HFFc6 (cell line): ENCODE measurements around the gene BFSP2. TPM values are rescaled to one million over a fixed set of nuclear protein-coding genes. Genes with fewer than 3 reads are reported as not detected.

ENCODE experiments used
- DNase-seq: peaks from one replicate; pipeline ENCODE4 v3.0.0-alpha.2; 2018
- H3K27ac Mint-ChIP-seq: 2 replicates; pipeline ENCODE4 v1.8.0; 2020; ENCODE audit warnings: mild to moderate bottlenecking, mixed read lengths
- H3K27me3 Mint-ChIP-seq: 2 replicates; pipeline ENCODE4 v1.8.0; 2021; ENCODE audit warnings: mild to moderate bottlenecking, moderate library complexity, mixed read lengths; ENCODE audit not compliant: insufficient read depth
- H3K36me3 Mint-ChIP-seq: 2 replicates; pipeline ENCODE4 v1.8.0; 2021; ENCODE audit warnings: low read depth, mixed read lengths
- H3K4me1 Mint-ChIP-seq: 2 replicates; pipeline ENCODE4 v1.8.0; 2020; ENCODE audit warnings: low read depth, mixed read lengths
- H3K4me3 Mint-ChIP-seq: 2 replicates; pipeline ENCODE4 v1.8.0; 2020; ENCODE audit warnings: mild to moderate bottlenecking, moderate library complexity, mixed read lengths
- H3K9me3 Mint-ChIP-seq: 2 replicates; pipeline ENCODE4 v1.8.0; 2020; ENCODE audit warnings: mild to moderate bottlenecking, mixed read lengths
- long read RNA-seq: library from polyadenylated mRNA; unstranded; transcript quantifications from one replicate; pipeline ENCODE4 v2.0.0, GENCODE V29; 2019
- total RNA-seq, 6 experiments: library from RNA; stranded (reverse); fragmentation: NEBNext Ultra II Directional; extraction: Animal tissue kit (Norgen Biotek cat#: 25700); gene quantifications; 2 replicates in 1 of 6; 3 replicates in 5 of 6; pipeline ENCODE4 v1.2.3, GENCODE V29; 2021
- TF ChIP-seq, protein P1 (sequence below): fragments of 200-600 bp; sonication (generic); IDR thresholded peaks from 2 replicates; pipeline ENCODE4 v1.5.0; 2021; ENCODE audit warnings: antibody characterized with exemption, mild to moderate bottlenecking

The BFSP2 gene, protein sequence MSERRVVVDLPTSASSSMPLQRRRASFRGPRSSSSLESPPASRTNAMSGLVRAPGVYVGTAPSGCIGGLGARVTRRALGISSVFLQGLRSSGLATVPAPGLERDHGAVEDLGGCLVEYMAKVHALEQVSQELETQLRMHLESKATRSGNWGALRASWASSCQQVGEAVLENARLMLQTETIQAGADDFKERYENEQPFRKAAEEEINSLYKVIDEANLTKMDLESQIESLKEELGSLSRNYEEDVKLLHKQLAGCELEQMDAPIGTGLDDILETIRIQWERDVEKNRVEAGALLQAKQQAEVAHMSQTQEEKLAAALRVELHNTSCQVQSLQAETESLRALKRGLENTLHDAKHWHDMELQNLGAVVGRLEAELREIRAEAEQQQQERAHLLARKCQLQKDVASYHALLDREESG
- total RNA-seq, result not detected
- long read RNA-seq, result 0 reads

DNA sequence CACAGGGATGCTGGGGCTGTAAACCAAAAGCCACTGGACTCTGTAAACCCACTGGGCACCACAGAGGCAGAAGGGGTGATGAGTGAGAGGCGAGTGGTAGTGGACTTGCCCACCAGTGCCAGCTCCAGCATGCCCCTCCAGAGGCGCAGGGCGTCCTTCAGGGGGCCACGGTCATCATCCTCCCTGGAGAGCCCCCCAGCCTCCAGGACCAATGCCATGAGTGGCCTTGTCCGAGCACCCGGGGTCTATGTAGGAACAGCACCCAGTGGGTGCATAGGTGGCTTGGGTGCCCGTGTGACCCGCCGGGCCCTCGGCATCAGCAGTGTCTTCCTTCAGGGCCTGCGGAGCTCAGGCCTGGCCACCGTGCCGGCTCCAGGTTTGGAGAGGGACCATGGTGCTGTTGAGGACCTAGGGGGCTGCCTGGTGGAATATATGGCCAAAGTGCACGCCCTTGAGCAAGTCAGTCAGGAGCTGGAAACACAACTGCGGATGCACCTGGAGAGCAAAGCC is at the start of gene BFSP2:
BFSP2 (plus strand) TSS at position 51 of the 510 bp plus-strand sequence; CDS start at position 79, 28 bp downstream.
- H3K9me3 Mint-ChIP-seq, result no peaks in the 10 kb centered on the region
- H3K4me3 Mint-ChIP-seq, result no peak within 1 kb of the TSS

DNA sequence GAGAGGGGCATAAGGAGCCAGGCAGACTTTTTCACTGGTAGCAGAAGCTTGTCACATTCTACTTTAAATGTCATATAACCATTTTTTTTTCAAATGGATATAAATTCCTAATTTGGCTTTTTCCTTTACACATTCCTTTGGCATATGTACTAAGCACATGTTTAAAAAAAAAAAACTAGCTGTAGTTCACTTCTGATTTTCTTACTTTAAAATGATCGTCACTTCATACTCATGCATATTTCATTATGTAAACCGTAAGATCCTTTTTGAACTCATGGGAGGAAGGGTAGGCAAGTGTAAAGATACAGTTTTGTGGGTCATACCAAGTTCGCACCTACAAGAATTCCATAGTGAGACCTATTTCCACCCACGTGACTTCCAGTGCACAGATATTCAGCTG is 45.1 kb upstream of the BFSP2 start:
- Mint-ChIP-seq H3K4me3 (no peak overlapping the region), H3K9me3 (peaks cover 8% of the 10 kb centered on the region; the same call in 1 of the 2 replicates), H3K27me3 (peaks cover 1% of the 10 kb centered on the region; the same call in 1 of the 2 replicates), H3K27ac (no peak overlapping the region), H3K4me1 (no peaks in the 10 kb centered on the region), H3K36me3 (no peaks in the 10 kb centered on the region)
- no peak for DNase-seq
- TF ChIP-seq, protein P1, sequence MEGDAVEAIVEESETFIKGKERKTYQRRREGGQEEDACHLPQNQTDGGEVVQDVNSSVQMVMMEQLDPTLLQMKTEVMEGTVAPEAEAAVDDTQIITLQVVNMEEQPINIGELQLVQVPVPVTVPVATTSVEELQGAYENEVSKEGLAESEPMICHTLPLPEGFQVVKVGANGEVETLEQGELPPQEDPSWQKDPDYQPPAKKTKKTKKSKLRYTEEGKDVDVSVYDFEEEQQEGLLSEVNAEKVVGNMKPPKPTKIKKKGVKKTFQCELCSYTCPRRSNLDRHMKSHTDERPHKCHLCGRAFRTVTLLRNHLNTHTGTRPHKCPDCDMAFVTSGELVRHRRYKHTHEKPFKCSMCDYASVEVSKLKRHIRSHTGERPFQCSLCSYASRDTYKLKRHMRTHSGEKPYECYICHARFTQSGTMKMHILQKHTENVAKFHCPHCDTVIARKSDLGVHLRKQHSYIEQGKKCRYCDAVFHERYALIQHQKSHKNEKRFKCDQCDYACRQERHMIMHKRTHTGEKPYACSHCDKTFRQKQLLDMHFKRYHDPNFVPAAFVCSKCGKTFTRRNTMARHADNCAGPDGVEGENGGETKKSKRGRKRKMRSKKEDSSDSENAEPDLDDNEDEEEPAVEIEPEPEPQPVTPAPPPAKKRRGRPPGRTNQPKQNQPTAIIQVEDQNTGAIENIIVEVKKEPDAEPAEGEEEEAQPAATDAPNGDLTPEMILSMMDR, result no peak

More for the DNA sequence above, at the start of gene BFSP2:
- peaks cover 4% of the 10 kb centered on the region for H3K4me1 Mint-ChIP-seq
- DNase-seq, result no peak
- TF ChIP-seq, protein P1, result no peak
- peaks cover 4% of the 10 kb centered on the region for H3K27me3 Mint-ChIP-seq
- H3K27ac Mint-ChIP-seq, result no peak within 1 kb of the TSS
- H3K36me3 Mint-ChIP-seq, result no peaks in the 10 kb centered on the region

DNA sequence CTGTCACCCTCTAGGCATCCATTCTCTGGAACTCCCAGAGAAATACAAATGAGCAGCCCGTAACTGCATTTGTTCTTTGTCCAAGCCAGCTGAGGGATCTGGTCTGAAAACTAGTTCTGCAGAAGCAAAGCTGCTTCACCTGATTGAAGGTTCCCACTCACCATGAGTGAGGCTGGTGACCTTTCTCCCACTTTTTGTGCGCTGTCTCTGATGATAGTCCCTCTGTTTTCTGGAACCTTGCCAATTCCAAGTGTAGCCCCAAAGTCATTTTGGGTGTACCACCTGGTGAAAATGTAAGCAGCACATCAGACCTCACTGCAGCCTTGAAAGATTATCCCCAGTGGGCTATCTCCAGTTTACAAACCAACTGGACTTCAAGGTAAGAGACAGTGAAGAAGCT is 39.4 kb upstream of the BFSP2 start:
- Mint-ChIP-seq H3K36me3 (no peaks in the 10 kb centered on the region), H3K4me3 (no peak overlapping the region), H3K27ac (no peak overlapping the region), H3K4me1 (no peaks in the 10 kb centered on the region), H3K9me3 (peaks cover 8% of the 10 kb centered on the region; the same call in 1 of the 2 replicates), H3K27me3 (peaks cover 3% of the 10 kb centered on the region)
- DNase-seq, result no peak
- TF ChIP-seq, protein P1, result no peak

DNA sequence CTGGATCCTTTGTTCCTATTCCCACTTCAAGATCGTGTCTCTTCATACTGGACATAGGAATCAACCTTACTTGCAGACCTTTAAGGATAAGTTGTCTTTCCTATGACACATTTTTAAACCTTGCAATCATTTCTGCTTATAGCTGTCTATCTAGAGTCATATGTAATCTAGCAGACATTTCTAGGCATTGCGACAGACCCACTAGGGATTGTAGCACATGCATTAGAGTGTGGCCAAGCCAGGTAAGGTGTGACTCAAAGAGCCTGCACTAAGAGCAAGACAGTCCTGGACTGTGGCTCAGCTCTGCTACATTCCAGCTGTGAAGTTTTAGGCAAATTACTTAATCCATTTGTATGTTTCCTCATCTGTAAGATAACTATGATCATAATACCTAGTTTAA is 38.8 kb upstream of the BFSP2 start:
- H3K4me3 Mint-ChIP-seq, result no peak overlapping the region
- no peak overlapping the region for H3K27ac Mint-ChIP-seq
- TF ChIP-seq, protein P1, result no peak
- H3K36me3 Mint-ChIP-seq, result no peaks in the 10 kb centered on the region
- peaks cover 7% of the 10 kb centered on the region; the same call in 1 of the 2 replicates for H3K9me3 Mint-ChIP-seq
- no peaks in the 10 kb centered on the region for H3K4me1 Mint-ChIP-seq
- peaks cover 3% of the 10 kb centered on the region for H3K27me3 Mint-ChIP-seq
- no peak for DNase-seq

DNA sequence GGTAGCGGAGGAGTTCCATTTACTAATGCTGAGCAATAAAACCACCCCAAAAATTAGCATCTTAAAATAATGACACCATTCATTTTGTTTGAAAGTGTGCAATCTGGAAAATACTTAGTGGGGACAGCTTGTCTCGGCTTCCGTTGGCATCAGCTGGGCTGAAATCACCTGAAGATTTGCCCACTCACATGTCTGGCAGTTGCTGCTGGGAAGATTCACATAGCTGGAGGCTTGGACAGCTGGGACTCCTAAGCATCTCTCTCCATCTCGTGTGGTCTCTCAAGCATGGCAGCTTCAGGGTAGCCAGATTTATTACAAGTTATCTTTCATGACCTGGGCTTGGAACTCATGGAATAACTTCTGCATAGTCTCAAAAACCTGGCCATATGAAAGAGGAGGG is 38.4 kb upstream of the BFSP2 start:
- H3K27me3 Mint-ChIP-seq, result peaks cover 3% of the 10 kb centered on the region
- H3K36me3 Mint-ChIP-seq, result no peaks in the 10 kb centered on the region
- peaks cover 2% of the 10 kb centered on the region; the same call in 1 of the 2 replicates for H3K9me3 Mint-ChIP-seq
- no peak for DNase-seq
- H3K27ac Mint-ChIP-seq, result no peak overlapping the region
- no peaks in the 10 kb centered on the region for H3K4me1 Mint-ChIP-seq
- no peak overlapping the region for H3K4me3 Mint-ChIP-seq
- TF ChIP-seq, protein P1, result no peak
